ENCODE data around the gene HSPA1L.

HSPA1L gene

DNA sequence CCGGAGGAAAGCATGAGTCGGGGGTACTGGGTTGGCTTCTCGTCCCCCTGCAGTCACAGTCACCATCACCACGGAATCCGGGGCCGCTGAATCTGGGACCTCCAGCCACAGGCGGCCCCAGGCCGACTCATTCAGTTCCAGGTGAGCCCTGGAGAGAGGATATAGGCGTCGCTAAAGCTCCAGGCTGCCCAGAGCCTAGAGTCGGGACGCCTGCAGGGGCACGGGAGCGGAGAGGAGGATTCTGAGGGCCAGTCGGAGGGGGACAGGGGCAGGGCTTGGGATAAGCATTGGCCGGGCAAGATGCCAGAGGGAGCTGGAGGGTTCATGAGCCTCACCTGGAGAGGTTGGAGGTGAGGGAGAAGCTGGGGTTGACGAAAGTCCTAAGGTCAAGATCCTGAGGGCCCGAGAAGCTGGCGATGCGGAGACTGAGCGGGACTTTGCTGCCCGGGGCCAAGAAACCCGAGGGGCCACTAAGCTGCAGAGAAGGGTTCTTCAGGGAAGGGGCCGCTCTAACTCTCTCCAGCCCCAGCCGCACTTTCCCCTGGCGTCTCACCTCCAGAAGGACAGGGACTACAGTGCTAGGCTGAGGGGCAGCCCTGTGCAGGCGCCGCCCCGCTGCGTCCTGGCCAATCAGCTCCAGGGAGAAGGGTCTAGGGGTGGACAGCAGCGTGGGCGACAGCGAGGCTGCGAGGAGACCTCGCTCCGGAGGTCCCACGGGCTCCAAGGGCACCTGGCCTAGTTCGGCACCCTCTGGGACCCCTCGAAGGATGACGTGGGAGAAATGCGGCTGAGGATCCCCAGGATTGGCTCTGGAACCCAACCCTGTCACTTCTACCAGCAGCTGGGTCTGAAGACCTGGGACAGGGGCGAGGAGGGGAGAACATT is 48.9 kb downstream of the HSPA1L start:
- POLR2A ChIA-PET: interaction anchor here (0.5 to 1.2 kb wide), 7 partner anchors 11 to 122 kb away, joined by 3 to 5 read pairs (median 3); partner anchors contain the start of genes HSPA1A, HSPA1B, HSPA1L and VWA7
- Histone ChIP-seq H3K27ac (ENCODE audit: extremely low read depth, low read depth, low read length) (no peak overlapping the region; the same call in 1 of the 2 replicates), H3K4me3 (ENCODE audit: low read depth, low read length) (no peak overlapping the region), H3K4me1 (ENCODE audit: control insufficient read depth, insufficient read depth, low read length) (no peaks in the 10 kb centered on the region), H3K9me3 (ENCODE audit: control insufficient read depth, insufficient read depth, low read depth, low read length) (no peaks in the 10 kb centered on the region), H3K36me3 (ENCODE audit: control insufficient read depth in 2 of 2, insufficient read depth in 1 of 2, low read length in 2 of 2) (peaks cover 4 to 38% of the 10 kb centered on the region in 2 experiments; a peak in 1 of 3 replicates)
- CTCF ChIA-PET: interaction anchor here (0.6 to 1.9 kb wide), 4 partner anchors 13 to 1824 kb away, joined by 3 to 6 read pairs (median 3); partner anchors contain the start of genes LY6G5C and VARS1
- TF ChIP-seq ZNF549 (tag by site-specific recombination; IDR thresholded peaks at IDR 0.05): no peak
- no peak for TF ChIP-seq ZNF10 (tag by site-specific recombination; IDR thresholded peaks at IDR 0.05)
- TF ChIP-seq, protein P1, sequence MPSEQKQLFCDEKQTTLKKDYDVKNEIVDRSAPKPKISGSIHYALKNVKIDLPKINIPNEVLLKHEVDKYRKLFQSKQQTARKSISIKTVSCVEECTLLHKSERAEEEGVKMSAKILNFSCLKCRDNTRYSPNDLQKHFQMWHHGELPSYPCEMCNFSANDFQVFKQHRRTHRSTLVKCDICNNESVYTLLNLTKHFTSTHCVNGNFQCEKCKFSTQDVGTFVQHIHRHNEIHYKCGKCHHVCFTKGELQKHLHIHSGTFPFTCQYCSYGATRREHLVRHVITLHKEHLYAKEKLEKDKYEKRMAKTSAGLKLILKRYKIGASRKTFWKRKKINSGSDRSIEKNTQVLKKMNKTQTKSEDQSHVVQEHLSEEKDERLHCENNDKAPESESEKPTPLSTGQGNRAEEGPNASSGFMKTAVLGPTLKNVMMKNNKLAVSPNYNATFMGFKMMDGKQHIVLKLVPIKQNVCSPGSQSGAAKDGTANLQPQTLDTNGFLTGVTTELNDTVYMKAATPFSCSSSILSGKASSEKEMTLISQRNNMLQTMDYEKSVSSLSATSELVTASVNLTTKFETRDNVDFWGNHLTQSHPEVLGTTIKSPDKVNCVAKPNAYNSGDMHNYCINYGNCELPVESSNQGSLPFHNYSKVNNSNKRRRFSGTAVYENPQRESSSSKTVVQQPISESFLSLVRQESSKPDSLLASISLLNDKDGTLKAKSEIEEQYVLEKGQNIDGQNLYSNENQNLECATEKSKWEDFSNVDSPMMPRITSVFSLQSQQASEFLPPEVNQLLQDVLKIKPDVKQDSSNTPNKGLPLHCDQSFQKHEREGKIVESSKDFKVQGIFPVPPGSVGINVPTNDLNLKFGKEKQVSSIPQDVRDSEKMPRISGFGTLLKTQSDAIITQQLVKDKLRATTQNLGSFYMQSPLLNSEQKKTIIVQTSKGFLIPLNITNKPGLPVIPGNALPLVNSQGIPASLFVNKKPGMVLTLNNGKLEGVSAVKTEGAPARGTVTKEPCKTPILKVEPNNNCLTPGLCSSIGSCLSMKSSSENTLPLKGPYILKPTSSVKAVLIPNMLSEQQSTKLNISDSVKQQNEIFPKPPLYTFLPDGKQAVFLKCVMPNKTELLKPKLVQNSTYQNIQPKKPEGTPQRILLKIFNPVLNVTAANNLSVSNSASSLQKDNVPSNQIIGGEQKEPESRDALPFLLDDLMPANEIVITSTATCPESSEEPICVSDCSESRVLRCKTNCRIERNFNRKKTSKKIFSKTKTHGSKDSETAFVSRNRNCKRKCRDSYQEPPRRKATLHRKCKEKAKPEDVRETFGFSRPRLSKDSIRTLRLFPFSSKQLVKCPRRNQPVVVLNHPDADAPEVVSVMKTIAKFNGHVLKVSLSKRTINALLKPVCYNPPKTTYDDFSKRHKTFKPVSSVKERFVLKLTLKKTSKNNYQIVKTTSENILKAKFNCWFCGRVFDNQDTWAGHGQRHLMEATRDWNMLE (tag by site-specific recombination; conservative IDR thresholded peaks at IDR 0.05; ENCODE audit: low read depth): no peak
- TF ChIP-seq, protein P2, sequence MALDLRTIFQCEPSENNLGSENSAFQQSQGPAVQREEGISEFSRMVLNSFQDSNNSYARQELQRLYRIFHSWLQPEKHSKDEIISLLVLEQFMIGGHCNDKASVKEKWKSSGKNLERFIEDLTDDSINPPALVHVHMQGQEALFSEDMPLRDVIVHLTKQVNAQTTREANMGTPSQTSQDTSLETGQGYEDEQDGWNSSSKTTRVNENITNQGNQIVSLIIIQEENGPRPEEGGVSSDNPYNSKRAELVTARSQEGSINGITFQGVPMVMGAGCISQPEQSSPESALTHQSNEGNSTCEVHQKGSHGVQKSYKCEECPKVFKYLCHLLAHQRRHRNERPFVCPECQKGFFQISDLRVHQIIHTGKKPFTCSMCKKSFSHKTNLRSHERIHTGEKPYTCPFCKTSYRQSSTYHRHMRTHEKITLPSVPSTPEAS (tag by site-specific recombination; IDR thresholded peaks at IDR 0.05): no peak
- no peak for TF ChIP-seq HOXD13 (CRISPR knock-in tag; IDR thresholded peaks at IDR 0.05; ENCODE audit: borderline replicate concordance)
- no peak for TF ChIP-seq ZFP69B (tag by site-specific recombination; IDR thresholded peaks at IDR 0.05)
- TF ChIP-seq REPIN1 (tag by site-specific recombination; IDR thresholded peaks at IDR 0.05; ENCODE audit: low read depth): no peak
- TF ChIP-seq, protein P3, sequence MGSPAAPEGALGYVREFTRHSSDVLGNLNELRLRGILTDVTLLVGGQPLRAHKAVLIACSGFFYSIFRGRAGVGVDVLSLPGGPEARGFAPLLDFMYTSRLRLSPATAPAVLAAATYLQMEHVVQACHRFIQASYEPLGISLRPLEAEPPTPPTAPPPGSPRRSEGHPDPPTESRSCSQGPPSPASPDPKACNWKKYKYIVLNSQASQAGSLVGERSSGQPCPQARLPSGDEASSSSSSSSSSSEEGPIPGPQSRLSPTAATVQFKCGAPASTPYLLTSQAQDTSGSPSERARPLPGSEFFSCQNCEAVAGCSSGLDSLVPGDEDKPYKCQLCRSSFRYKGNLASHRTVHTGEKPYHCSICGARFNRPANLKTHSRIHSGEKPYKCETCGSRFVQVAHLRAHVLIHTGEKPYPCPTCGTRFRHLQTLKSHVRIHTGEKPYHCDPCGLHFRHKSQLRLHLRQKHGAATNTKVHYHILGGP (tag by site-specific recombination; IDR thresholded peaks at IDR 0.05): no peak
- TF ChIP-seq ZNF354C (tag by site-specific recombination; IDR thresholded peaks at IDR 0.05; ENCODE audit: borderline replicate concordance, low read depth): no peak
- TF ChIP-seq ZSCAN23 (tag by site-specific recombination; IDR thresholded peaks at IDR 0.05): no peak
- no peak for TF ChIP-seq ZNF112 (tag by site-specific recombination; IDR thresholded peaks at IDR 0.05)
- TF ChIP-seq, protein P4, sequence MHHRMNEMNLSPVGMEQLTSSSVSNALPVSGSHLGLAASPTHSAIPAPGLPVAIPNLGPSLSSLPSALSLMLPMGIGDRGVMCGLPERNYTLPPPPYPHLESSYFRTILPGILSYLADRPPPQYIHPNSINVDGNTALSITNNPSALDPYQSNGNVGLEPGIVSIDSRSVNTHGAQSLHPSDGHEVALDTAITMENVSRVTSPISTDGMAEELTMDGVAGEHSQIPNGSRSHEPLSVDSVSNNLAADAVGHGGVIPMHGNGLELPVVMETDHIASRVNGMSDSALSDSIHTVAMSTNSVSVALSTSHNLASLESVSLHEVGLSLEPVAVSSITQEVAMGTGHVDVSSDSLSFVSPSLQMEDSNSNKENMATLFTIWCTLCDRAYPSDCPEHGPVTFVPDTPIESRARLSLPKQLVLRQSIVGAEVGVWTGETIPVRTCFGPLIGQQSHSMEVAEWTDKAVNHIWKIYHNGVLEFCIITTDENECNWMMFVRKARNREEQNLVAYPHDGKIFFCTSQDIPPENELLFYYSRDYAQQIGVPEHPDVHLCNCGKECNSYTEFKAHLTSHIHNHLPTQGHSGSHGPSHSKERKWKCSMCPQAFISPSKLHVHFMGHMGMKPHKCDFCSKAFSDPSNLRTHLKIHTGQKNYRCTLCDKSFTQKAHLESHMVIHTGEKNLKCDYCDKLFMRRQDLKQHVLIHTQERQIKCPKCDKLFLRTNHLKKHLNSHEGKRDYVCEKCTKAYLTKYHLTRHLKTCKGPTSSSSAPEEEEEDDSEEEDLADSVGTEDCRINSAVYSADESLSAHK (tag by site-specific recombination; IDR thresholded peaks at IDR 0.05): no peak
- TF ChIP-seq BCL11A (tag by site-specific recombination; IDR thresholded peaks at IDR 0.05; ENCODE audit: low read depth): no peak
- TF ChIP-seq KLF7 (tag by site-specific recombination; IDR thresholded peaks at IDR 0.05; ENCODE audit: borderline replicate concordance): no peak
- no peak for TF ChIP-seq MZF1 (tag by site-specific recombination; IDR thresholded peaks at IDR 0.05; ENCODE audit: borderline replicate concordance)
- no peak for TF ChIP-seq ZNF341 (tag by site-specific recombination; IDR thresholded peaks at IDR 0.05; ENCODE audit: low read depth)
- no peak for TF ChIP-seq ZNF610 (tag by site-specific recombination; IDR thresholded peaks at IDR 0.05; ENCODE audit: borderline replicate concordance)
- TF ChIP-seq, protein P5, sequence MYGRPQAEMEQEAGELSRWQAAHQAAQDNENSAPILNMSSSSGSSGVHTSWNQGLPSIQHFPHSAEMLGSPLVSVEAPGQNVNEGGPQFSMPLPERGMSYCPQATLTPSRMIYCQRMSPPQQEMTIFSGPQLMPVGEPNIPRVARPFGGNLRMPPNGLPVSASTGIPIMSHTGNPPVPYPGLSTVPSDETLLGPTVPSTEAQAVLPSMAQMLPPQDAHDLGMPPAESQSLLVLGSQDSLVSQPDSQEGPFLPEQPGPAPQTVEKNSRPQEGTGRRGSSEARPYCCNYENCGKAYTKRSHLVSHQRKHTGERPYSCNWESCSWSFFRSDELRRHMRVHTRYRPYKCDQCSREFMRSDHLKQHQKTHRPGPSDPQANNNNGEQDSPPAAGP (tag by site-specific recombination; IDR thresholded peaks at IDR 0.05): no peak
- TF ChIP-seq ZBTB7A (tag by site-specific recombination; IDR thresholded peaks at IDR 0.05; ENCODE audit: low read depth): no peak
- no peak for TF ChIP-seq ZNF274 (IDR thresholded peaks at IDR 0.05; ENCODE audit: low read length)
- TF ChIP-seq ZNF274 (tag by site-specific recombination; IDR thresholded peaks at IDR 0.05; ENCODE audit: borderline replicate concordance): no peak

Data from HEK293 (cell line).